GM21528 (cell line): ENCODE measurements around the gene MFAP5.
A peak's percentile ranks its signal among the peaks of the same experiment; 100 is the strongest.
"Not testable (repeated sequence)": the region's sequence is repeated elsewhere in the genome, so short reads cannot be mapped to it uniquely, and the experiment has no call there.

Experiments
- ATAC-seq: cut with Tn5 transposase; IDR thresholded peaks from one replicate; pipeline ENCODE4 v1.9.1; 2021; ENCODE audit warnings: mild to moderate bottlenecking, moderate library complexity; ENCODE audit not compliant: unreplicated experiment, low FRiP score

The MFAP5 gene

GRCh38 chr12:8676651-8677050 lies 14.0 kb upstream of the MFAP5 start:
- ATAC-seq, result no peak

- ATAC-seq, result no peak
Measured at GRCh38 chr12:8675591-8676036, 13.0 kb upstream of the MFAP5 start.

- ATAC-seq, result no peak
Measured at GRCh38 chr12:8672381-8672780, 9.8 kb upstream of the MFAP5 start.

- ATAC-seq, result no peak
Measured at GRCh38 chr12:8668441-8668840, 5.8 kb upstream of the MFAP5 start.

GRCh38 chr12:8667270-8667669 lies 4.6 kb upstream of the MFAP5 start:
- no peak for ATAC-seq

- no peak for ATAC-seq
Measured at GRCh38 chr12:8665759-8666158, 3.1 kb upstream of the MFAP5 start.

GRCh38 chr12:8664228-8664913 lies 1.7 kb upstream of the MFAP5 start:
- no peak for ATAC-seq

- ATAC-seq, result no peak
Measured at GRCh38 chr12:8661751-8662150, 875 bp downstream of the MFAP5 start.

GRCh38 chr12:8661016-8661415 lies 1.6 kb downstream of the MFAP5 start:
- no peak for ATAC-seq

GRCh38 chr12:8658346-8658745 lies 4.3 kb downstream of the MFAP5 start:
- ATAC-seq, result no peak

- ATAC-seq, result no peak
Measured at GRCh38 chr12:8655421-8655820, 7.2 kb downstream of the MFAP5 start.

- peak; percentile 71 for ATAC-seq
Measured at GRCh38 chr12:8648576-8649205, 13.9 kb downstream of the MFAP5 start.

- no peak for ATAC-seq
Measured at GRCh38 chr12:8647968-8648367, 14.7 kb downstream of the MFAP5 start.

GRCh38 chr12:8644345-8645248 lies 18.0 kb downstream of the MFAP5 start:
- peak; percentile 62 for ATAC-seq

GRCh38 chr12:8642775-8643174 lies 19.9 kb downstream of the MFAP5 start:
- no peak for ATAC-seq

GRCh38 chr12:8639936-8640335 lies 22.7 kb downstream of the MFAP5 start:
- ATAC-seq, result no peak

GRCh38 chr12:8638951-8639350 lies 23.7 kb downstream of the MFAP5 start:
- ATAC-seq, result no peak

- ATAC-seq, result no peak
Measured at GRCh38 chr12:8637666-8638065, 25.0 kb downstream of the MFAP5 start.

- no peak for ATAC-seq
Measured at GRCh38 chr12:8637244-8637643, 25.4 kb downstream of the MFAP5 start.

- no peak for ATAC-seq
Measured at GRCh38 chr12:8636581-8636980, 26.0 kb downstream of the MFAP5 start.

- not testable (repeated sequence) for ATAC-seq
Measured at GRCh38 chr12:8636007-8636346, 26.6 kb downstream of the MFAP5 start.
